Ishikawa (cell line): ENCODE results near the gene CCDC110.

Experiments used
- CEBPB ChIP-seq: IDR thresholded peaks from 2 replicates; pipeline ENCODE4 v1.6.1; 2012
- CREB1 ChIP-seq: IDR thresholded peaks from 2 replicates; pipeline ENCODE4 v1.6.1; 2012; ENCODE audit warnings: low read depth
- EP300 ChIP-seq: IDR thresholded peaks from 2 replicates; pipeline ENCODE4 v1.6.1; 2012; ENCODE audit warnings: borderline replicate concordance
- MAX ChIP-seq: IDR thresholded peaks from 2 replicates; pipeline ENCODE4 v1.6.1; 2012
- RAD21 ChIP-seq: IDR thresholded peaks from 2 replicates; pipeline ENCODE4 v1.6.1; 2012; ENCODE audit warnings: low read depth
- REST ChIP-seq: IDR thresholded peaks from 2 replicates; pipeline ENCODE4 v1.6.1; 2012; ENCODE audit warnings: low read depth, mild to moderate bottlenecking
- TEAD4 ChIP-seq: IDR thresholded peaks from 2 replicates; pipeline ENCODE4 v1.6.1; 2012
- YY1 ChIP-seq: IDR thresholded peaks from 2 replicates; pipeline ENCODE4 v1.6.1; 2012; ENCODE audit warnings: low read depth
- ZBTB7A ChIP-seq: IDR thresholded peaks from 2 replicates; pipeline ENCODE4 v1.6.1; 2012; ENCODE audit warnings: low read depth

- TF ChIP-seq TEAD4: no peak
- TF ChIP-seq EP300: no peak
- TF ChIP-seq CREB1: no peak
- TF ChIP-seq CEBPB: no peak
- TF ChIP-seq YY1: no peak
- TF ChIP-seq RAD21: no peak
- TF ChIP-seq MAX: no peak
- TF ChIP-seq REST: no peak
- TF ChIP-seq ZBTB7A: no peak
Observed at GRCh38 chr4:185398618-185399017, 72.9 kb downstream of the CCDC110 start.
